GM21825 (cell line): ENCODE results near the gene NFIA.

Source experiments
- ATAC-seq: cut with Tn5 transposase; IDR thresholded peaks from one replicate; pipeline ENCODE4 v1.9.1; 2021; ENCODE audit warnings: mild to moderate bottlenecking, moderate library complexity; ENCODE audit not compliant: unreplicated experiment

NFIA gene

DNA sequence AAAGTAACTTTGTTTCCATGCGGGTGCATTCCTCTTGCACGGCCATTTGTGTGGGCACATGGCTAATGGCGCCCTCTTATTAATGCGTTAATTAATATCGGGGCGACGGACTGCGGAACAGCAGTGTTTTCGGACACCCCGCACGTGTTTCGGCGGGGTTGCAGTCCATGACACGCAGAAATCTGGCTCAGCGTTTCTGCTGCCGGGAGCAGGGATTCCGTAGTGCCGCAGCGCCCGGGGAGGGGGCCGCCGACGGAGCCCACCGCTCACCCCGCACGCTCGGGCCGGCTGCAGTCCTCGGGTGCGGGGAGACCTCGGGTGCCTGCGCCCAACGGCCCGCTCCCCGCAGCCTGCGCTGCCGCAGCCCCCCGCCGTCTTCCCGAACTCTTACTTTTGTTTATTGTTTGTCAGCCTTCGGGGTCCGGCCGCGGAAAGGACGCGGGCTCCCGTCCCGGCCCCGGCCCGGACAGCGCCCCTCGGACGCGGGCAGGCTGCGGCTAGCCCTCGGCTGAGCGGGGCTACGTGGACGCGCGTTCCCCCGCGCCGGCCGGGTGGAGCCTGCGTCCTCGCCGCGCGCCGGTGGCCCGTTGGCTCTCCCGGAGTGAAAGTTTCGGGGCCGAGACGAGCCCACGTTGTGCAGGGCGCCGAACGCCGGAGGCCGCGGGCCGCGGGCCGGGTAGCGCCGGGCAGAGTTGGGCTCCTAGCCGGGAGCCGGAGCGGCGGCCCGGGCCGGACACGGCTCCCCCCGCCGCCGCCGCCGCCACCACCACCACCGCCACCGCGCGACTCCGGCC, 849 bp downstream of the NFIA start:
- no peak for ATAC-seq

GRCh38 chr1:61083807-61084440, 1.6 kb downstream of the NFIA start:
- ATAC-seq = no peak

GRCh38 chr1:61084491-61085031, 2.2 kb downstream of the NFIA start:
- no peak for ATAC-seq

DNA sequence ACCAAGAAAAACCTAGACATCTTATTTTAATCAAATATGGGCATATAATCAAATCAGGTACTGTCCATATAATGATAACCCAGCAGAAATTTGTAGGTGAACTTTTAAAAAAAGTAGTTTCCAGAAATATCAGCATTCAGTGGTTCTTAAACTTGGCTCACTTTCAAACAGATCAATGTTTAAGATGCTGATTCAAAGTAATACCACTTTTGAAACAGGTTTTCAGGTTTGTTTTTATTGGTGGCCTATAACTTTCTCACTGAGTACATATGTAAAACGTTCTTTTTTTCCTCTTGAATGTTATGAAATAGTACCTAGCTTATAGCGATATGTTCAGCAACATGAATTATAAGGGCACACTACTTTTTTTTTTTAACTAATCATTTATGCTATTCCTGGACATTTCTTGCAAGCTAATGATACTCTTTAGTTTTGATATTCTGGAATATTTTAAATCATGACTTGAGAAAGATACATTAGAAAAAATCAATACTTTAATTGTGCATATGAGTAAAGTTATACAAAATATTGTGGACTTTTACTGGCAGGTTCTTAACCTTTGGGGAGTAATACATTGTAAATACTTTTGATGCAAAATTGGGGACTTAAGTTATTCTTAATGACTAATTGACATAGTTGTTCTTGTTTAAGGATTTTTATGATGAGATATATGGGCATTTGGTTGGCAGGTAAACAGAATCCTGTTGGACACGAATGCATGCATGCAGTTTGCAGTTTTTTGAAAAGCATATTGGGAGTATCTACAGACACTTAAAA, 3.0 kb downstream of the NFIA start:
- ATAC-seq = no peak

- no peak for ATAC-seq
Measured at GRCh38 chr1:61085983-61086644, 3.8 kb downstream of the NFIA start.

DNA sequence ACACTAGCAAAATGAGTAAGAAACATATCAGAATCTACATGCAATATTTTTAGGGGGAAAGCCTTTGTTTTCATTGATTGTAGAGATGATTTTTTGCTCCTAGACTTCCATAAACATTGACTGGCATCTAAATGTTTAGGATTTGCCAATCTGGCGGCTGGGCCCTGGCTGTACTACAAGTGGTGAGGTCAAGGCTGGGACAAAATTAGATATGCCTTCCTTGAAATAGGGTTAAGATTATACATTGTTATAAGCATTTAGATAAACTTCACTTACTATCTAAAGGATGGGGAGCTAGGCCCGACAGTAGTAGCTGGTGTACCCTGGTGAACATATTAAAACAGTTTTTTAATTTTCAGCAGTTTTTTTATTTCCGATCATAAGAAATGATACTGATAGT, 5.2 kb downstream of the NFIA start:
- ATAC-seq = no peak

- no peak for ATAC-seq
Measured at GRCh38 chr1:61088163-61088974, 6.0 kb downstream of the NFIA start.

DNA sequence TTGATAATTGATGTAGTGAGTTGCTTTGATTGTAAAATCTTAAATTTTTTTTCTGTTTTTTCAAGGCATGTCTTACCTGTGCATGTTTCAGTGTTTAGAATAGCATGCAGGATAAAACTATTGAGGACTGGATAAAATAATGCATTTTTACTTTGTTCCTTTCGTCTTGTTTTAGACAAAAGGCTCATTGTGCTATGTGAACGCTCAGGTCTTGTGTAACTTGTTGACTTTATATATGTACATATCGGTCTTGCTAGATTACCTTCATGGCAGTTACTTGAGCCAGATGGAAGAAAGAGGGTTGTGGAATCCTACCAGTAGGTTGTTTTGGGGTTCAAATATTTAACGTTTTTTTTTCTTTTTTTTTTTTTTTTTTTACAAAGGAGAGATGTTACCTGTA, 7.0 kb downstream of the NFIA start:
- no peak for ATAC-seq

- ATAC-seq = no peak
Measured at GRCh38 chr1:61089741-61090140, 7.4 kb downstream of the NFIA start.

DNA sequence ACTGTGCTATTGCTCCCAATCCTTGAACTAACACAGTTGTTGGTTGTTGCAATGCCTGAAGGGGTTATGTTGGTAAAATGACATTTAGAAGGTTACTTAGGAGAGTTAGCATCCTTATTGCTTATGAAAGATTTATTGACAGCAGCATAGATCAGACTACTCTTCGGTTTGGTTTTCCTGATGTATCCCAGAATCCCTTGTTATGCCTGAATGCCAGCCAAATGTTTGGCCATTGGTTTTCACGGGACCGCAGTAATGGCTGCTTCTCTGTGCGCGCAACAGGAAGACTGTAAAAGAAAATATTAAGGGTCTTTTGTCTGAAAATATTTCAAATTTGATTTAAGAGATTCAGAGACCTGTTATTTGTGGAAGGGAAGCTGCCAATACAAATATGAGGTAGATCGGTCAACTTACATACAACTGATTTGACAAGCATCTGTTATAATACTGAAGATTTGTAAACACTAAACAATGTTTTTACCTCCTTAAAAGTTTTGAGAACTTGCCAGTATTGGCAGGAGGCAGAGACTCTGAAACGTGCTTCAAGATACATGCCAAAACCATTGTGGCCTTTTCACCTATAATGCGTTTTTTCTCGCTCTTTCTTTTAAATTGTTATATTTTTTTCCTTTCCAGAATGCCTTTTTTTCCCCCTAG, 8.3 kb downstream of the NFIA start:
- no peak for ATAC-seq

DNA sequence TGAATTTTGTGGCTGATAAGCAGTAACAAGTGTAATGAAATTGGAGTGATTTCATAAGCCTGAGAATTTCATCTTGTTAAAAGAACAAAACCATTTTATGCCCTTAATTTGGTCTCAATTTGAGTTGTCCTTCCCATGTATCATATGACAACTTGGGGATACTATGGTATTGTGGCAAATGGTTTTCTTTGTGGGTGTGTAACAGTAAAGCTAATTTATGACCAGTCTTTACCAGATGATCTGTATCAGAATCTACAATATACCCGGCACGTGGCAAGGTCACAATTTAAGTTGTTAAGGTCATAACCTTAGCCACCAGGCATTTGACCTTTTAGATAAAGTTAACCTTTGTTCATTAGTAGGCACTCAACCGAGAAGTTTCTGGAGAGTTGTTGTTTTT, 9.1 kb downstream of the NFIA start:
- ATAC-seq = no peak

GRCh38 chr1:61092642-61093041, 10.3 kb downstream of the NFIA start:
- no peak for ATAC-seq

- ATAC-seq = no peak
Measured at GRCh38 chr1:61093525-61094137, 11.3 kb downstream of the NFIA start.

GRCh38 chr1:61094677-61095469, 12.5 kb downstream of the NFIA start:
- no peak for ATAC-seq

DNA sequence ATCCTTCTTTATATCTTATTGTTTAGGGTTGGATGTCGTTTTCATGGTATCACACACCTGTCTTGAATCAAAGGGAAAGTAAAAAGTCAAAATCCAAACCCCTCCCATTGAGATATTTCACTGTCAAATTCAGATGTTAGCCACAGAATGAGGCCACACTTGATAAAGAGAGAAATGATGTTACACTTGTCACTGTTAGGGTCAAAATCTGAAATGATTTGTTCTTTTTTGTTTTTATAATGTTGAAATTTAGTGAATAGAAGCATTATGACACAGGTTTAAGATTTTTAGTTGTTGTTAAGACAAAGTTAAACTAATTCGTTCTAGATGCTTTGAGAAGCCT, 13.1 kb downstream of the NFIA start:
- ATAC-seq = no peak

DNA sequence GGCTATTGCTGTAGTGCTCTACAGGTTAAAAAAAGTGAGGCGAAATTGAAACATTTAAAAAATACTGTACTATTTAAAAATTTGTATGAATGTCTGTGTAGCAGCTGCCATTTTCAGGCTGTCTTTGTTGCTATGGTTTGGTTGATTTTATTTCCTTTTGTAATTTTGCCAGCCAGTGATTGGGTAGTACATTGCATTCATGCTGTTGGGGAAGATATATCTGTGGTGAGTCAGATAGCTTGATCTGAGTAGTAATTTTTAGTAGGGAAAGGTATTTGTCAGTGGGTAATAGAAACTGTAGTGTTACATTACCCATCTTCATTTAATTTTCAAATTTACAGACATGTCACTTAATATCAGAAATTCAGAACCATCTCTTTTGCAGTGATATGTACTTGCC, 15.0 kb downstream of the NFIA start:
- ATAC-seq = no peak

DNA sequence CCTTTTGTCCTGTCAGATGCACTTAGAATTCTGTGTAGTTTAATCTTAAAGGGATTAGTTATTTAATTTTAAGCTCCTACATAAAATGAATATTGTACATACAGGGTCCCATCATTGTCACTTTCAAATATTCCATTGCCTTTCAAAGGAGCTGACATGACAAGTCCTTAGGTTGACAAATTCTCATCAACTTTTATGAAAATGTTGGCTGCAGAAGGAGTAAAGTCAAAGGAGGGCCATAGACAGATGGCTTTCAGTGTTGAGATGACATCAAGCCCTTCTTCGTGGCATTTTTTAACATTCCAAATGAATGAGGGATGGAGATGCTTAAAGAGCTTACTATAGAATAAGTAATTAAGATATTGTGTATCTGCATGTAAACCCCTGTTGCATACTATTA, 15.4 kb downstream of the NFIA start:
- no peak for ATAC-seq

GRCh38 chr1:61098333-61098732, 16.0 kb downstream of the NFIA start:
- no peak for ATAC-seq
